ENCODE data around the gene KANSL1. TPM values are rescaled to one million over a fixed set of nuclear protein-coding genes. Genes with fewer than 3 reads are reported as not detected.

Gene KANSL1
- total and polyA plus RNA-seq, 9 of the 15 experiments (the other 6 are each of a cell fraction or from before 2014, with no cell fraction given): 3.6 to 55.4 (median 31.8) TPM

DNA sequence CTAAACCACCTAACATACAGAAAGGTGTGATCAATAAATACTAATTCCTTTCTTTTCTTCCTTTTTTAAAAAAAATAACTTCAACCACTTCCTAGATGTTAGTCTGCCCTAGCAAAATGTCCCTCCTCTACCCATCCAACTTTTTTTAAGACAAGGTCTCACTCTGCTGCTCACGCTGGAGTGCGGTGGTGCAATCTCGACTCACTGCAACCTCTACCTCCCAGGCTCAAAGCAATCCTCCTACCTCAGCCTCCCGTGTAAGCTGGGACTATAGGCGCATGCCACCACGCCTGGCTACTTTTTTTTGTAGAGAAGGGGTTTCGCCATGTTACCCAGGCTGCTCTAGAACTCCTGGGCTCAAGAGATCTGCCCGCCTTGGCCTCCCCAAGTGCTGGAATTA, 33.1 kb downstream of the KANSL1 start (continued):
- TF ChIP-seq, protein P1, sequence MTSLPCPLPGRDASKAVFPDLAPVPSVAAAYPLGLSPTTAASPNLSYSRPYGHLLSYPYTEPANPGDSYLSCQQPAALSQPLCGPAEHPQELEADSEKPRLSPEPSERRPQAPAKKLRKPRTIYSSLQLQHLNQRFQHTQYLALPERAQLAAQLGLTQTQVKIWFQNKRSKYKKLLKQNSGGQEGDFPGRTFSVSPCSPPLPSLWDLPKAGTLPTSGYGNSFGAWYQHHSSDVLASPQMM (CRISPR knock-in tag; IDR thresholded peaks at IDR 0.05): no peak

DNA sequence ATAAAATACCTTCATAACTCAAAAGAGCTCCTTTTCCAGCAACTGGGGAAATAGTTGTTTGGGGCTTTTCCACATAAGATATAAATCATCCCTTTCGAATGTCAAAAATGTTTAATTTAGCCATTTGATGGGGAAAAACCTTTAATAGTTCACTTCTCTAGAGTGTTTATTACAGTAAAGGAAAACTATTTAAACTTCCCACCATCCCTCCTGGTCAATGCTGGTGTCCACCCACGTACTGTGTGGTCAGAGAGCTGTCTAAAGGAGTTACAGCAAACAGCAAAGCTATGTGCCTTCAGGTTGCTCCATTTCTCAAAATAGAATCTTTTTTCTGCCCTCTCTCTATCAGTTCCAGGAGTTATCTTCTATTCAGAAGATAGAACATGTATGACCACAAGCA, 33.5 kb downstream of the KANSL1 start:
- intact Hi-C loops (cut with micrococcal nuclease) (no loop called here), in situ Hi-C loops (cut with MboI) (no loop called here)
- CTCF ChIA-PET (ENCODE audit: low intra/inter-chr PET ratio): no interaction called here
- no peak overlapping the region for H2AFZ ChIP-seq (ENCODE audit: low read depth, low read length)
- no peak overlapping the region for H3K4me2 ChIP-seq (ENCODE audit: insufficient read depth, low read length)
- BruUV-seq (replicated peaks): no TSS peak
- WGBS (ENCODE audit: insufficient coverage, low coverage, missing lambda C conversion rate): 38% methylated on average over 2 of the region's 2 CpGs
- no peak overlapping the region for H3K27ac ChIP-seq (ENCODE audit: extremely low read depth, low read depth, low read length)
- peak; percentile 59 for ATAC-seq
- H3K9ac ChIP-seq (ENCODE audit: insufficient read depth in 1 of 2, low read depth in 2 of 2, low read length in 2 of 2): no peak overlapping the region
- POLR2A ChIA-PET: interaction anchor here (3.3 to 5.2 kb wide), 2 partner anchors 11 to 14 kb away, joined by 25 to 29 read pairs; no protein-coding TSS in a partner anchor
- TF ChIP-seq ETS2 (tag; IDR thresholded peaks at IDR 0.05; ENCODE audit: borderline replicate concordance, poor library complexity, severe bottlenecking) (no peak), MEIS2 (IDR thresholded peaks at IDR 0.05; ENCODE audit: partially characterized antibody) (peak; percentile 29), POLR2AphosphoS2 (IDR thresholded peaks at IDR 0.05; ENCODE audit: low read length) (no peak), EGR1 (conservative IDR thresholded peaks at IDR 0.05) (peak; percentile 86), NFE2 (IDR thresholded peaks at IDR 0.05; ENCODE audit: low read depth) (no peak), ZBTB7A (IDR thresholded peaks at IDR 0.05; ENCODE audit: borderline replicate concordance, control insufficient read depth, low read depth, low read length) (no peak)
- TF ChIP-seq, protein P2, sequence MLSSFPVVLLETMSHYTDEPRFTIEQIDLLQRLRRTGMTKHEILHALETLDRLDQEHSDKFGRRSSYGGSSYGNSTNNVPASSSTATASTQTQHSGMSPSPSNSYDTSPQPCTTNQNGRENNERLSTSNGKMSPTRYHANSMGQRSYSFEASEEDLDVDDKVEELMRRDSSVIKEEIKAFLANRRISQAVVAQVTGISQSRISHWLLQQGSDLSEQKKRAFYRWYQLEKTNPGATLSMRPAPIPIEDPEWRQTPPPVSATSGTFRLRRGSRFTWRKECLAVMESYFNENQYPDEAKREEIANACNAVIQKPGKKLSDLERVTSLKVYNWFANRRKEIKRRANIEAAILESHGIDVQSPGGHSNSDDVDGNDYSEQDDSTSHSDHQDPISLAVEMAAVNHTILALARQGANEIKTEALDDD (IDR thresholded peaks at IDR 0.05): peak; percentile 55; the same call in 1 of the 2 replicates
- no peak for FAIRE-seq
- H3K4me3 ChIP-seq: no peak overlapping the region
- H3K4me1 ChIP-seq (replicated peaks in 1 of 2; ENCODE audit: control insufficient read depth in 2 of 2, insufficient read depth in 2 of 2, low read length in 2 of 2): peaks cover 0 to 26% of the 10 kb centered on the region in 2 experiments; a peak in 3 of 5 replicates
- peaks cover 16% of the 10 kb centered on the region; the same call in 2 of the 3 replicates for H3K36me3 ChIP-seq (ENCODE audit: control insufficient read depth, insufficient read depth, low read length)
- peaks cover 98% of the 10 kb centered on the region for H3K79me2 ChIP-seq (ENCODE audit: control insufficient read depth, insufficient read depth, low read length)
- no peaks in the 10 kb centered on the region for H3K27me3 ChIP-seq (ENCODE audit: control insufficient read depth in 2 of 2, insufficient read depth in 2 of 2, low read length in 2 of 2)
- H3K9me3 ChIP-seq (replicated peaks; ENCODE audit: control insufficient read depth, insufficient read depth, low read depth, low read length): no peaks in the 10 kb centered on the region
- peaks cover 10% of the 10 kb centered on the region for H3K9me1 ChIP-seq (ENCODE audit: control insufficient read depth, insufficient read depth, low read length)
- peaks cover 51% of the 10 kb centered on the region for H4K20me1 ChIP-seq (replicated peaks; ENCODE audit: control insufficient read depth, insufficient read depth, low read length)
- DNase-seq (ENCODE audit: extremely low read depth in 1 of 4, low spot score in 3 of 4): peak in 2 of 4 experiments; percentile 43 to 46

Data from K562 (cell line).